GM20431 (cell line): ENCODE measurements around the gene HACD2.
"Not testable (repeated sequence)": the region's sequence is repeated elsewhere in the genome, so short reads cannot be mapped to it uniquely, and the experiment has no call there.

Experiments used
- in situ Hi-C: fragments of 300-500 bp; cut with MseI, MboI; formaldehyde crosslinking; loops from one replicate; pipeline ENCODE4 v1.15.0; 2020; ENCODE audit warnings: low sequenced_read_pairs; ENCODE audit not compliant: unreplicated experiment

HACD2 gene

GRCh38 chr3:123491966-123492587 is 92.8 kb downstream of the HACD2 start:
- in situ Hi-C loops: no loop called here

- in situ Hi-C loops: no loop called here
Observed at GRCh38 chr3:123489400-123490004, 95.4 kb downstream of the HACD2 start.

- in situ Hi-C loops: no loop called here
Observed at GRCh38 chr3:123488645-123489347, 96.1 kb downstream of the HACD2 start.

- in situ Hi-C loops: not testable (repeated sequence)
Observed at GRCh38 chr3:123487063-123487462, 97.8 kb downstream of the HACD2 start.

- in situ Hi-C loops: no loop called here
Observed at GRCh38 chr3:123486460-123486859, 98.4 kb downstream of the HACD2 start.

GRCh38 chr3:123485551-123485950 is 99.3 kb downstream of the HACD2 start:
- in situ Hi-C loops: no loop called here

GRCh38 chr3:123483146-123483545 is 101.7 kb downstream of the HACD2 start:
- in situ Hi-C loops: no loop called here

- in situ Hi-C loops: no loop called here
Observed at GRCh38 chr3:123481722-123482457, 103.0 kb downstream of the HACD2 start.

GRCh38 chr3:123481071-123481470 is 103.8 kb downstream of the HACD2 start:
- in situ Hi-C loops: no loop called here

- in situ Hi-C loops: no loop called here
Observed at GRCh38 chr3:123480428-123480827, 104.4 kb downstream of the HACD2 start.

GRCh38 chr3:123479891-123480290 is 105.0 kb downstream of the HACD2 start:
- in situ Hi-C loops: no loop called here

- in situ Hi-C loops: no loop called here
Observed at GRCh38 chr3:123478314-123478713, 106.5 kb downstream of the HACD2 start.

- in situ Hi-C loops: no loop called here
Observed at GRCh38 chr3:123476967-123477750, 107.7 kb downstream of the HACD2 start.

- in situ Hi-C loops: no loop called here
Observed at GRCh38 chr3:123475786-123476185, 109.1 kb downstream of the HACD2 start.

GRCh38 chr3:123471106-123471505 is 113.7 kb downstream of the HACD2 start:
- in situ Hi-C loops: no loop called here

- in situ Hi-C loops: no loop called here
Observed at GRCh38 chr3:123469323-123469995, 115.4 kb downstream of the HACD2 start.

- in situ Hi-C loops: no loop called here
Observed at GRCh38 chr3:123467046-123467445, 117.8 kb downstream of the HACD2 start.

- in situ Hi-C loops: no loop called here
Observed at GRCh38 chr3:123464211-123464610, 120.6 kb downstream of the HACD2 start.

GRCh38 chr3:123459862-123460261 is 125.0 kb downstream of the HACD2 start:
- in situ Hi-C loops: no loop called here
